ENCODE data around the gene EBNA1BP2. TPM values are rescaled to one million over a fixed set of nuclear protein-coding genes. Genes with fewer than 3 reads are reported as not detected.

EBNA1BP2 gene
- total and polyA plus RNA-seq, 2 donors (not counting 1 experiment from before 2014, with no cell fraction given): 10.1 to 27.4 TPM

- no peak overlapping the region for H3K27ac ChIP-seq (ENCODE audit: low read length in 2 of 2)
- no peak overlapping the region for H2AFZ ChIP-seq (ENCODE audit: insufficient read depth, low read depth, low read length, poor library complexity, severe bottlenecking)
- no peaks in the 10 kb centered on the region for H4K20me1 ChIP-seq (ENCODE audit: control insufficient read depth, insufficient read depth, low read length, poor library complexity, severe bottlenecking)
- Mint-ChIP-seq H3K4me1 (peaks cover 2% of the 10 kb centered on the region), H3K9me3 (ENCODE audit: insufficient read depth) (peaks cover 2% of the 10 kb centered on the region), H3K27me3 (peaks cover 10% of the 10 kb centered on the region), H3K27ac (no peak overlapping the region), H3K4me3 (no peak overlapping the region)
- intact Hi-C loops (cut with micrococcal nuclease): no loop called here
- TF ChIP-seq EZH2 (IDR thresholded peaks at IDR 0.05; ENCODE audit: borderline replicate concordance, insufficient read depth, low read depth, low read length, poor library complexity, severe bottlenecking) (no peak), CTCF (IDR thresholded peaks at IDR 0.05) (no peak)
- H3K79me2 ChIP-seq (ENCODE audit: control insufficient read depth, insufficient read depth, low read length): no peaks in the 10 kb centered on the region
- peaks cover 0 to 2% (median 0%) of the 10 kb centered on the region in 3 donors for H3K9me3 ChIP-seq (ENCODE audit: control extremely low read depth in 1 of 3, control insufficient read depth in 2 of 3, insufficient read depth in 1 of 3, low read length in 2 of 3)
- no peaks in the 10 kb centered on the region for H3K27me3 ChIP-seq (replicated peaks in 1 of 4; ENCODE audit: control extremely low read depth in 1 of 4, control insufficient read depth in 3 of 4, insufficient read depth in 4 of 4, low read length in 3 of 4)
- no peak overlapping the region for H3K4me3 ChIP-seq (ENCODE audit: control extremely low read depth in 1 of 5, extremely low read depth in 1 of 5, insufficient read depth in 1 of 5, low read depth in 2 of 5, low read length in 4 of 5)
- POLR2A ChIA-PET: no interaction called here
- no peak overlapping the region for H3K4me2 ChIP-seq (replicated peaks; ENCODE audit: low read depth, low read length, poor library complexity, severe bottlenecking)
- DNase-seq (no peak), ATAC-seq (ENCODE audit: low read depth) (no peak)
- CTCF ChIA-PET: interaction anchor here (1.3 kb wide), 1 partner anchor 20 kb away, joined by 5 read pairs; no protein-coding TSS in a partner anchor
- H3K36me3 ChIP-seq (replicated peaks in 1 of 2; ENCODE audit: control extremely low read depth in 1 of 2, control insufficient read depth in 1 of 2, extremely low read depth in 1 of 2, insufficient read depth in 2 of 2, low read length in 1 of 2): no peaks in the 10 kb centered on the region
- H3K9ac ChIP-seq (ENCODE audit: low read length): no peak overlapping the region
- WGBS (ENCODE audit: insufficient coverage): 92% methylated on average over 10 of the region's 12 CpGs
- H3K4me1 ChIP-seq (ENCODE audit: control insufficient read depth in 2 of 2, insufficient read depth in 2 of 2, low read length in 2 of 2): peaks cover 0 to 4% of the 10 kb centered on the region in 2 donors
These were observed 35.3 kb upstream of the EBNA1BP2 start for GRCh38 chr1:43207229-43207853.

GRCh38 chr1:43206600-43207228 lies 34.6 kb upstream of the EBNA1BP2 start:
- WGBS (ENCODE audit: insufficient coverage): 59% methylated on average over 8 of the region's 10 CpGs
- POLR2A ChIA-PET: no interaction called here
- Histone ChIP-seq H3K4me3 (ENCODE audit: control extremely low read depth in 1 of 5, extremely low read depth in 1 of 5, insufficient read depth in 1 of 5, low read depth in 2 of 5, low read length in 4 of 5) (no peak overlapping the region), H4K20me1 (ENCODE audit: control insufficient read depth, insufficient read depth, low read length, poor library complexity, severe bottlenecking) (no peaks in the 10 kb centered on the region), H3K4me1 (ENCODE audit: control insufficient read depth in 2 of 2, insufficient read depth in 2 of 2, low read length in 2 of 2) (peaks cover 0 to 4% of the 10 kb centered on the region in 2 donors), H3K4me2 (replicated peaks; ENCODE audit: low read depth, low read length, poor library complexity, severe bottlenecking) (no peak overlapping the region), H3K79me2 (ENCODE audit: control insufficient read depth, insufficient read depth, low read length) (no peaks in the 10 kb centered on the region), H3K27ac (ENCODE audit: low read length in 2 of 2) (no peak overlapping the region), H2AFZ (ENCODE audit: insufficient read depth, low read depth, low read length, poor library complexity, severe bottlenecking) (no peak overlapping the region), H3K9ac (ENCODE audit: low read length) (no peak overlapping the region), H3K36me3 (replicated peaks in 1 of 2; ENCODE audit: control extremely low read depth in 1 of 2, control insufficient read depth in 1 of 2, extremely low read depth in 1 of 2, insufficient read depth in 2 of 2, low read length in 1 of 2) (no peaks in the 10 kb centered on the region), H3K27me3 (replicated peaks in 1 of 4; ENCODE audit: control extremely low read depth in 1 of 4, control insufficient read depth in 3 of 4, insufficient read depth in 4 of 4, low read length in 3 of 4) (no peaks in the 10 kb centered on the region), H3K9me3 (ENCODE audit: control extremely low read depth in 1 of 3, control insufficient read depth in 2 of 3, insufficient read depth in 1 of 3, low read length in 2 of 3) (peaks cover 0 to 2% (median 0%) of the 10 kb centered on the region in 3 donors)
- Mint-ChIP-seq H3K4me3 (no peak overlapping the region), H3K27ac (no peak overlapping the region), H3K4me1 (peaks cover 2% of the 10 kb centered on the region), H3K27me3 (peaks cover 6% of the 10 kb centered on the region), H3K9me3 (ENCODE audit: insufficient read depth) (peaks cover 2% of the 10 kb centered on the region)
- no peak for ATAC-seq (ENCODE audit: low read depth)
- no peak for DNase-seq
- intact Hi-C loops (cut with micrococcal nuclease): no loop called here
- TF ChIP-seq EZH2 (IDR thresholded peaks at IDR 0.05; ENCODE audit: borderline replicate concordance, insufficient read depth, low read depth, low read length, poor library complexity, severe bottlenecking) (no peak), CTCF (IDR thresholded peaks at IDR 0.05) (no peak)
- CTCF ChIA-PET: interaction anchor here (1.3 kb wide), 1 partner anchor 20 kb away, joined by 5 read pairs; no protein-coding TSS in a partner anchor

Measured in B cell (primary cell).